NCI-H446 treated with DMSO at 0.1 percent for 48 hours (cell line): Measurements from ENCODE around the gene UBAP2L.
"Not testable (repeated sequence)": the region's sequence is repeated elsewhere in the genome, so short reads cannot be mapped to it uniquely, and the experiment has no call there.

Experiments
- DNase-seq: peaks from one replicate; lab custom pipeline; 2025; lab: John Stamatoyannopoulos, UW

Gene UBAP2L

DNA sequence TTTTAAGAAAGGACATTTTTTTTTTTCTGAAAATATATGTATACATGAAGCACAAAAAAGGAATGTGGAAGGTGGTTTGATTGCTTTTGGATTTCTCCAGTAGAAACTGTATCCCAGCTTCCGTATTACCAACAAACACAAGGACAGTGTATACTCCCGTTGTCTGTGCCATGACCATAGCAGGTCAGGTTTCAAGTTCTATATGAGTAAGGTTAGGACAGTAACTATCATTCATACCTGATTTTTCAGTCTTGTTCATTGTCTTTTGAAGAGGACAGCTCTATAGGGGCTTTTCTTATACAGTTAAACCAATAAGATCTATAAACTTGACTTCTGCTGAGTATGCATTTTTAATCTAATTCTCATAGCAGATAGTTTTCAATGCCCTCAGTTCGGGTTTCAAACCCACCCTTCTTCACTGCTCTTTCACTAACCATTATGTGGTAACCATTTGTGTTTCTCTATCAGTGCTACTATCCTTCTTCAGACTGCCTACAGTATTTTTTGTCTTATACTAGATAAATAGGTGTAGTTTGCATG lies 19.6 kb downstream of the UBAP2L start:
- DNase-seq: no peak

DNA sequence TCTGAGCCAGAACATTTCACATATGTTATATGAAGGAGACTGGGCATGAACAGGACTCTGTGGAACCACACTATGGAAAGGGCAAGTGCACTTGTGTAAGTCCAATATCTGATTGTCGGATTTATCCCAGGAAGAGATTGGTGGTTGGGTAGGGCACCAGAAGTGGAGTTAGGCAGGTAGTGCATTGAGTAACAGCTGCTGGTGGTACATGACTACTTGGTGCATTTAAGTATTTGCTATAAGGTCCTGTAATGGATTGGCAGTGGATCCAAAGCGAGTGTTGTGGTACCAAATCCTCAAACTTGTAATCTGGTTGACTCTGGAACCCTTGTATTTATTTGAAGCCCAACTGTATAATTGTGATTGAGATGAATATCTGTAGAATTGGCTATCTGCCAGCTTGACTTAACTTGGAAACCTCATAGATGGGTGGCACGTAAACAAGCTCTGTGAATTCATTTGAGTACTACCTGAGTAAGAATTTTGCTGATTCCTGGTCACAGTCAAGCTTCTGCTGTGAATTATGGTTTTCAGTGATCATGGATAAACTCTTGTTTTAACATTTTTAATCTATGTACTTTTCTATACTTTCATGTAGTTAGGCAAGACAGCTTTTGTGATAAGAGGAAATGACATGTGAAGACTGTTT lies 21.1 kb downstream of the UBAP2L start:
- no peak for DNase-seq

DNA sequence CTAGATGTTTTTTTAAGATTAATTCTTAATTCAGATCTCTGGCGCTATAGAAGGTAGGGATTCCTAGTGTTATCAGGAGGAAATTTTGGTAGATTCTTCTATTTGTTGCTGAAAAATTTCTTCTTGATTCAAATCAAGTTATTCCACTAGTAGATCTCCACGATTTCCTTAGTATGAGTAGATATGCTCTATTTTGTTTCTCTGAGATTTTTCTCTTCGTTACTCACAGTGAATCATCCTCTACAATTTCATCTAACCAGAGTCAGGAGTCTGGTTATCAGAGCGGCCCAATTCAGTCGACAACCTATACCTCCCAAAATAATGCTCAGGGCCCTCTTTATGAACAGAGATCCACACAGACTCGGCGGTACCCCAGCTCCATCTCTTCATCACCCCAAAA lies 32.9 kb downstream of the UBAP2L start:
- DNase-seq: no peak

DNA sequence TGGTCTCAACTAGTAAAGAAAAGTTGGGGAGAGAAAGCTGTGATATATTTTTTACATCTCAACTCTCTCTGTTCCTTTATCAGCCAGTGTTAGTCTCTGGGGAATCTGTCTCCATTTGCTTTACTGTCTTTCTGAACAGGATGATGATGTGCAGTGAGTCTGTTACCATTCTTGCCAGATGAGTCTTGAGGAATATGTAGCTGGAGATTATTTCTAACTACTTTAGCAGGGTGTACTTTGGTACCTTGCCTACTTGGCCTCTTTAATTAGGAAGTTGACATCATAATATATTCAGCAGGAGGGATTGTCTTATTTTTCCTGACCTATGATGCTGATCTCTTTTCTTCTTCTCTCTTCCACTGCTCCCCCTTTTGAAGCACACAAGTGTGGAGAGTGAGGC lies 35.9 kb downstream of the UBAP2L start:
- DNase-seq: no peak

DNA sequence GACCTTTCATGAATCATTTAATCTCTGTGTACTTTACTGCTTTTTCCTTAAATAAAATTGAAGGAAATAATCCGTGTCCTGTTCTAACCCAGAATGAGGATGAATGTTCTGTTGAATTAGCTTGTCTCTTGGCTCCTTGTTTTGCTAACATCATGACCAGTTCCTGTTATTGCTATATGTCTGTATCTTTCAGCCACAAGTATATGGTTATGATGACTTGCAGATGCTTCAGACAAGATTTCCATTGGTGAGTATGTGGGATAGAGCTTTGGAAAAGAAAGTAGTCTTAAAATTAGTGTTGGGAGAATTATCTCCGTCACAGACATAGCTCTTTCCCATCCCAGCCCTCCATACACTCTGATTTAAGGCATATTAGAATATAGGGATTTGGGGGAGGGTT lies 38.0 kb downstream of the UBAP2L start:
- no peak for DNase-seq

DNA sequence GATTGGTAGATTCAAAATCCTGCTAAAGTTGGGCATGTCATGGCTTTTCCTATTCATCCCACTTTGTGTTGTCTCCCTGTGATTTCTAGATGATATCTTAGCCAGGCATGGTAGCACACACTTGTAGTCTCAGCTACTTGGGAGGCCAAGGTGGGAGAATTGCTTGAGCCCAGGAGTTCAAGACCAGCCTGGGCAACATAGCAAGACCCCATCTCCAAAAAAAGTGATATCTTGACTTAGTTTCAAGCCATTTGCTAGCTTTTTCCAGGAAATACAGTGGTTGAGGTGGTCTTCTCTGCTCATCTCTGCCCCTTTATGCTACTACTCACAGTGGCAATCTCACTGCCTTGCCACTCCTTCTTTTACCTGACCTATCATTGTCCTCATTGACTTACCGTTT lies 39.4 kb downstream of the UBAP2L start:
- no peak for DNase-seq

DNA sequence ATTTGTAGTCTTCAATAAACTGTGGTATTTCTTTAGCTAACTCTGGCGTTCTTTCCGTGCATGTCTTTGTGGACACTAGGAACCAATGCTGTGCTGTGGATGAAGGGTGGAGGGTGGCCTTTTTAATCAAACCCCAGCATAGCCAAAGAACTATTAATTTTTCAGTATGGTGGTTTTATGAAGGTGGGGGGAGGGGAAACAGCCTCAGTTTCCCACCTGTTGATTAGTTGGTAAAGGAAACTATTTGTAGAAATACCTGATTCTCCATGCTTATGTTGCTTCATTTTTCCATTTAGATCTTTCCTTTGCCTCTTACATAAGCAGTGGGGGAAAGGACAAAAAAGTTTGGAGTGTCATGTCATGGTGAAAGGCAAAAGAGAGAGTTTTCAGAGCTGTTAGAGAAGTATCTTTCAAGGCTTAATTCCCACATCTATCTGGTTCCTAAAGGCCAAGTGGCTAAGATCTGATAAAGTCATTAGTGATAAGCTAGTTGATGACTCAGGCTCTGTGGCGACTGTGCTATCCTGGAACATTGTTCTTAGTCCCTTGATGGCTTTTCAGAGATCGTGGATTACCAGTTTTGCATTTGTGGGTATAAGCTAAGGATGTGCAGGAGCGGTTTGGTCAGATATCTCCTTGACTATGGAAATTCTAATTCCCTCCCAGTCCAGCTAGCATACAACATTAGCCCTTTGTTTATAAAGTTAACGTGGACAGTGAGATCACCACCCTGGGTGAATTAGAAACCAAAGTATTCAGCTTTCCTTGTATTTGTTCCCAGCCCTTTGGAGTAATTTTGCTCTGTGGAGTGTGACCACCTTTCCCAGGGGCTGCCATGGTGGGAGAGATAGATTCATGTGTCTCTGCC lies 42.9 kb downstream of the UBAP2L start:
- no peak for DNase-seq

DNA sequence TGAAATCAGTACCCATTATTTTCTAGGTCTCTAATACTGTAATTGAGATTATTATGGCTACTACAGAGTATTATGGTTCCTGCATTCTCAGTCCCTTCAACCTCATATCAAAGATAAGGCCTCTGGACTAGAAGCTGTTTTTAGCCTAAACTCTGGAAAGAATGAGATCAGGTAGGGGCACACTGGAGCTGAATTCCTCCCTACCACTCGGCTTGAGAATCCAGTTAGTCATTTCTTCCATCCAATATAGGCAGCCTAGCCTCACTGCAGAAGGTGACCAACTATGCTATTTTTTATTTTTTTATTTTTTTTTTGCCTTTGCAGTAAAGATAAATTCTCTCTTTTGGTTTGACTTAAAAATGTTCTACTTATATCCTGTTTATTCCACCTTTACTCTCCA lies 43.7 kb downstream of the UBAP2L start:
- no peak for DNase-seq

DNA sequence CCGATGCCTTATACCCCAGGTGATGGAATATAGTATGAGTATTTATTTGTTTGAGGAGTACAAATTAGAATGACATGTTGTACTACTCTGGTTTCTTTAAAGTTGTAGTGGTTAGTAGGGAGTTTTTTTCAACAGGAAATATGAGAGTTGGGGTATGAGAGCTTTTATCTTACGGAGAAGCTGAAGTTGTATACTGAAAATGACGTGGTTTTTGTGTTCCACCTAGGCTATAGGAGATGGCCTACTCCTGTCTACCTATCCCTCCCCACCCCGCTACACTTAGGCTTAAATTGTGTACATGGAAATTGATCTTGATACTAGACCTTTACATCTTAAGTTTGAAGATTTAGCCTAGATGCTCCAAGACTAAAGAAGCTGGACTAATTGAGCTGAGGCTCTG lies 44.8 kb downstream of the UBAP2L start:
- DNase-seq: no peak

DNA sequence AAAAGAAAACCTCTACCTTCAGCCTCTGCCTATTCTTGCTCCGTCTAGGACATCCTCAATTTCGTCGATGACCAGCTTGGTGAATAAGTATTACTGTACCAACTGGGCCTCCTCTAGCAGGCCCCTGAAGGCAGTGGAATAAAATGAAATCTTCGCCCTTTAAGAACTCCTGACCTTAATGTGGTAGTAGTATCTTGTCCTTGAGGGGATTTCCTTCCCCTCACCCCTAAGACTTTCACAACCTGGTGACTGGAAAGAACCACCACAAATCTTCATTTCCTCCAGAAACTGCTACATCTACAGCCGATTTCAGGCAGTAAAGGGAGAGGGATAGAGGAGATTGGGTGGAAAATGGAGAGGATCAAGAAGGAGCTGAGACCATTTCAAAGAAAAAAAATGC lies 50.1 kb downstream of the UBAP2L start:
- DNase-seq: no peak

DNA sequence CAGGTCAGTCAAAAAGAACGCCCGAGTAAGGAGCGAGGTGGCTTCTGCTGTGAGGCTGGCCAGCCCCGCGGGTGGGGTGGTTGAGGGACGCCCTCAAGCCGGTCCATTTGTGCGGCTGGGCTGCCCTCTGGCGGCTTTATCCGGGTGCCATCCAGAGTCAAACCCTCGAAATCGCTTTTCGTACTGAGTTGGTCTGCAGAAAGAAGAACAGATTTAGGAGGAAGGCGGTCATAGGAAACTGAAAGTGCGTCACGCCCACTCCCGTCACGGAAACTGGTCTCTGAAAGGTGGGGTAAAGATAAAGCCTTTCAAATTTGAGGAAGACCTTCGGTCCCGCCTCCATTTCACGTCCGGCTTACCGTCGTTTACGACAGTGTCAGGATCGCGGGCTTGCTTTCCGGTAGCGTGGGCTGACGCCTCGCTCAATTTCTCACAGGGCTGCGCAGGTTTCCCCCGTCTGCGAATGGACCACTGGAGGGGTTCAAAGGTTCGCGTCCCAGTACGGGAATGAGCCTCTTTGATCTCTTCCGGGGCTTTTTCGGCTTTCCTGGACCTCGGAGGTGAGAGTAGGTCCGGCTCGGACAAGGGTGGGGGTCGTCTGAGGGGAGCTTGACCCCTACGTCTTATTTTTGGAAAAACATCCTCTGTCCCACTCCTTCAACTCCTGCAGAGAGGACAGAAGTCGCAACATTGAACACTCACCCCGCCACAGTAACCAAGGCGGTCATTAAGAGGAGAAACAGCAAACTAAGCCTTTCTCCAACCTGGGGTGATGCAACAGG lies 51.7 kb downstream of the UBAP2L start, which contains the start of gene HAX1:
TSS of gene HAX1 (plus strand) at position 413 of the 782 bp plus-strand sequence. CDS start at position 508, 95 bp downstream.
- peak; percentile 88 for DNase-seq

DNA sequence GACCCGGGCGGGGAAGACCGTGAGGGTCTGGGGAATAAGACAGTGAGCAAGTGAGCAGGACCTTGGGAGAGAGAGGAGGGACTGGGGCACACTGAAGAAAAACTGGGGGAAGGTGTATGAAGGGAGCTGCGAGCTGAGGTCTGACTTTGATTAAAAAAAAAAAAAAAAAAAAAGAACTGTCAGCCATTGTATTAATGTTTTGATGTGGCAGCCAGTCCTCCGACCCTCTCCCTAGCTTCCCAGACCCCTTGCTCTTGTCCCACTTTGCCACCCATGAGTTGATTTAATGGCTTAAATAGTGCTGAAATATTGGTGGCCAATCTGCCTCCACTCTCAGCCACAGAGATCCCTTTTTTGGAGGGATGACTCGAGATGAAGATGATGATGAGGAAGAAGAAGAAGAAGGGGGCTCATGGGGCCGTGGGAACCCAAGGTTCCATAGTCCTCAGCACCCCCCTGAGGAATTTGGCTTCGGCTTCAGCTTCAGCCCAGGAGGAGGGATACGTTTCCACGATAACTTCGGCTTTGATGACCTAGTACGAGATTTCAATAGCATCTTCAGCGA lies 52.3 kb downstream of the UBAP2L start:
- no peak for DNase-seq

DNA sequence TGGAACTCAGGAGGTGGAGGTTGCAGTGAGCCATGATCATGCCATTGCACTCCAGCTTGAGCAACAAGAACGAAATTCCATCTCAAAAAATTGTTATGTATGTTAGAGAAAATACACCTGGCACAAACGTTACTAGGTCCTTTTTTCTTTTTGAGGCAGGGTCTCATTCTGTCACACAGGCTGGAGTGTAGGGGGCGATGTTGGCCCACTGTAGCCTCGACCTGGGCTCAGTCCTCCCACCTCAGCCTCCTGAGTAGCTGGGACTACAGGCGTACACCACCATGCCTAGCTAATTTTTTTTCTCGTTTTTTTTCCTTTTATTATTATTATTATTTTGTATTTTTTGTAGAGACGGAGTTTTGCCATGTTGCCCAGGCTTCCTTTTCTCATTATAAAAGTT lies 56.0 kb downstream of the UBAP2L start:
- DNase-seq: no peak

DNA sequence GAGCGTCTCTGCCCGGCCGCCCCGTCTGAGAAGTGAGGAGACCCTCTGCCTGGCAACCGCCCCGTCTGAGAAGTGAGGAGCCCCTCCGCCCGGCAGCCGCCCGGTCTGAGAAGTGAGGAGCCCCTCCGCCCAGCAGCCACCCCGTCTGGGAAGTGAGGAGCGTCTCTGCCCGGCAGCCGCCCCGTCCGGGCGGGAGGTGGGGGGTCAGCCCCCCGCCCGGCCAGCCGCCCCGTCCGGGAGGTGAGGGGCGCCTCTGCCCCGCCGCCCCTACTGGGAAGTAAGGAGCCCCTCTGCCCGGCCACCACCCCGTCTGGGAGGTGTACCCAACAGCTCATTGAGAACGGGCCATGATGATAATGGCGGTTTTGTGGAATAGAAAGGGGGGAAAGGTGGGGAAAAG lies 66.8 kb downstream of the UBAP2L start:
- not testable (repeated sequence) for DNase-seq

DNA sequence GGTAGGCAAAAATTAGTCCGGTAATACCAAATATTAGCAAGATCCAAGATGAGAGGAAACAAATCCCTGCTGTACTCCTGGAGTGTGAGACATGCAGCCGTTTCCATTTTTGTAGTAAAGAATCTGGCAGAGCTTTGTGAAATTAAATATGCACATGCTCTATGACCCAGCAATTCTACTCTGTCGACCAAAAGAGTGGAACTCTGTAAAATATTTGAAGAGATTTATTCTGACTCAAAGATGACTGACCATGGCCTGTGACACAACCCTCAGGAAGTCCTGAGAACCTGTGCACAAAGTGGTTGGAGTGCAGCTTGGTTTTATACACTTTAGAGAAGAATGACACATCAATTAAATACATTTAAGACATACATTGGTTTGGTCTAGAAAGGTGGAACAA lies 67.9 kb downstream of the UBAP2L start:
- no peak for DNase-seq

DNA sequence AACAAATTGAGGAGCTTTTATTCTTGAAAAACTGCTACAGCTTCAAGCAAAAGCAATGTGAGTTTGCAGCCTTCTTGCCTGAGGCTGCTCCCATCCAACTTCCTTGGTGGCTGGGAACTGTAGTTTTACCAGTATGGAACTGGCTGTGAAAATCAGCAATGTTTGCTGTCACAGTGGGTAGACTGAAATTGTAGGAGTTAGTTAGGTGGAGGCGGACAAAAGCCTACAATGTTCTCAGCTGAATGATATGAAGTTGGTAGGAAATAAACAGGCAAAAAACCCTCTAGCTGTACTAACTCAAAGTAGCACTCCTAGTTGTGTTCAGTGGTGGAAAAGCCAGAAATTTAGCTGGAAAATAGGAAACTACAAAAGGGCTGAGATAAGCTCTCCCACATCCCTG lies 70.2 kb downstream of the UBAP2L start:
- no peak for DNase-seq

DNA sequence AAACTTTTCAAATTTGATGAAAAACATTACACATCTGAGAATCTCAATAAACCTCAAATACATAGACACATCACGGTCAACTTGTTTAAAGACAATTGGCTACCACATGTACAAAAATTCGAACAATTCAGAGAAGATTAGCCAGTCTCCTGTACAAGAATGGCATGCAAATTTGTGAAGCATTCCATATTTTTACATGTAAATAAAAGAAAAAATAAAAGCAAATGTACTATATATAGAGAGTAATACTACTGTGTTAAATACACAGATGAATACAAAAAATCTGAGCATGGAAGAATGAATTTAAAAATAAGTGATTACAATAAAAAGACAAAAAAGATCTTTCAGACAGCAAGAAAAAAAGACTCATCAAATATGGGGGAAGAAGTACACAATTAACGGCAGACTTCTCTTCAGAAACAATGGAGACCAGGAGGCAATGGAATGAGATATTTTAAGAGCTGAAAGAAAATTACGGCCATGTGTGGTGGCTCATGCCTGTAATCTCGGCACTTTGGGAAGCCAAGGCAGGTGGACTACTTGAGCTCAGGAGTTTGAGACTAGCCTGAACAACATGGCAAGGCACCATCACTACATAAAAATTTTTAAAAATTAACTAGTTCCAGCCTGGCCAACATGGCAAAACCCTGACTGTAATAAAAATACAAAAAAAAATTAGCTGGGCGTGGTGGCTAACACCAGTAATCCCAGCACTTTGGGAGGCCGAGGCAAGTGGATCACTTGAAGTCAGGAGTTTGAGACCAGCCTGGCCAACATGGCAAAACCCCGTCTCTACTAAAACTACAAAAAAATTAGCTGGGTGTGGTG lies 74.9 kb downstream of the UBAP2L start:
- DNase-seq: no peak

DNA sequence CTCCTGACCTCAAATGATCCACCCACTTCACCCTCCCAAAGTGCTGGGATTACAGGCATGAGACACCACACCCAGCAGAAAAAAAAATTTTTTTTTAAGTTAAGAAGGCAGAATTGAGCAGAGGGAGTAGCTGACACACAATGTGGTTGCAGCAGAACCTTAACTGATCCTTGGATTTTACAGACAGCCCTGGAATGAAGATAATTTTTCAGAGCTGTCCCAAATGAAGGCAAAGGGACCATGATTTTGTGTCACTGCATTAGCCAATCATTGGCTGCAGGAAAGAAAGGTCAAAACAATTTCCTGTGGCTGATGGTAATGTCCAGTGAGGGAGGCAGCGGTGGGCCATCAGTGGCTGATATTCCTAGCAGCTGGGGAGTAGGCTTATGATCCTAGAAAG lies 80.8 kb downstream of the UBAP2L start:
- no peak for DNase-seq

DNA sequence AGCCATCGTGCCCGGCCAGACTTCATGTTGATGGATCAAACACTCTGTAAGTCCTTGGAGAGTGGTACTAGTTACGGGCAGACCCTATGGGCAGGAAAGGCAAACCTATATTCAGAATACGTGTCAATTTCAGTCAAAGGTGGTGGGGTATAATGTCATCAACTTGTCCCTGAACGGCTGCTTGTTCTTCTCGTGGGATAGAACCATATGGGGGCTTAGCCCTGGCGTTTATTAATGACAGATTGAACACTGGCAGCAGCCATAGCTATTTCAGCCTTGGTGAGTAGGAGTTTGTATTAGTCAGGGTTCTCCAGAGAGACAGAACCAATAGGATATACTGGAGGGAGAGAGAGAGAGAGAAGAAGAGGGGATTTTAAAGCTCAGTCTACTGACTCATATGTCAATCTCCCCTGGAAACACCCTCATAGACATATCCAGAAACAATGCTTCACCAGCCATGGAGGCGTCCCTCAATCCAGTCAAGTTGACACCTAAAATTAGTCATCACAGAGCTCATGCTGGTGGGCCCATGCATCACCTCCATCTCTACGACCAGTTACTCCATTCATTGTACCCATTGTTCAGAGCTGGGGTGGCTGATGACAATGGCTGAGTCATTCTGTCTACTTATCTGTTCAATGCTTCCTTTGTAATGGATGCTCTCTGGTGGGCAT lies 84.0 kb downstream of the UBAP2L start:
- no peak for DNase-seq

DNA sequence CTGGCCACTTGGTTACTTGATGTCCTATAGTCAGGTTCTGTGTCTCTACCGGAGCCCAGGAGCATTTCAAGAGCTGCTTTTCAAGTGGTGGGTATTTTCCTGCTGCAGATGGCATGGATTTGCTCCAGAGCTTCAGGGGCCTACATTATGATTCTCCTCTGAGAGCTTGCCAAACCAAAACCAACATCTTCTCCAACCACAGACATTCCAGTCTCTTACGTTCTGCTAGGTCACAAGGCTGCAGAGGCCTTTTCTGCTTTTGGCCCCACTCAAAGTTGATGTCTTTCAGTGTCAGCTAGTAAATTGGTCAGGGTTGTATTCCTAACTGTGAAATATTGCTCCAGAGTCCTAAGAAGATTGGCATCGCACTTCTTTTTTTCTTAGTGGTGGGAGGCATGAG lies 85.4 kb downstream of the UBAP2L start:
- DNase-seq: no peak
